Fibroblast of lung (primary cell): ENCODE measurements around the gene PRICKLE4. TPM values are rescaled to one million over a fixed set of nuclear protein-coding genes. Genes with fewer than 3 reads are reported as not detected.

Experiments
- DNase-seq, 2 donors: peaks; one replicate each; pipeline versions ENCODE4 v3.0.0 to v3.0.0-alpha.2; 2010; ENCODE audit warnings: low read depth in 2 of 2
- H2AFZ ChIP-seq: 2 replicates; pipeline ENCODE4 v1.5.1; 2012; ENCODE audit warnings: low read length, control low read depth, inconsistent platforms
- H3K27ac ChIP-seq: 2 replicates; pipeline ENCODE4 v1.5.1; 2011; ENCODE audit warnings: low read length, control low read depth; ENCODE audit not compliant: insufficient read depth
- H3K27me3 ChIP-seq: 2 replicates; pipeline ENCODE4 v1.5.1; 2011; ENCODE audit warnings: mild to moderate bottlenecking, low read length; ENCODE audit not compliant: control insufficient read depth, insufficient read depth
- H3K36me3 ChIP-seq: 2 replicates; pipeline ENCODE4 v1.5.1; 2011; ENCODE audit warnings: low read length; ENCODE audit not compliant: control insufficient read depth, insufficient read depth
- H3K4me1 ChIP-seq: 2 replicates; pipeline ENCODE4 v1.5.1; 2011; ENCODE audit warnings: low read length; ENCODE audit not compliant: control insufficient read depth, insufficient read depth; ENCODE audit errors: extremely low read depth
- H3K4me2 ChIP-seq: 2 replicates; pipeline ENCODE4 v1.5.1; 2011; ENCODE audit warnings: low read length, control low read depth; ENCODE audit not compliant: insufficient read depth; ENCODE audit errors: extremely low read depth
- H3K4me3 ChIP-seq, 4 experiments: fragments of 200-600 bp in 1 of 4; sonication (generic) in 1 of 4; replicated peaks in 1 of 4; 2 replicates each; pipeline ENCODE4 v1.5.1; 2011 to 2016; ENCODE audit warnings: low read length in 4 of 4, low read depth in 3 of 4, mild to moderate bottlenecking in 3 of 4, control low read depth in 2 of 4, inconsistent platforms in 1 of 4, mixed read lengths in 1 of 4; ENCODE audit not compliant: insufficient read depth in 1 of 4; ENCODE audit errors: control extremely low read depth in 1 of 4
- H3K79me2 ChIP-seq: 2 replicates; pipeline ENCODE4 v1.5.1; 2012; ENCODE audit warnings: mild to moderate bottlenecking, low read length, inconsistent platforms; ENCODE audit not compliant: control insufficient read depth, insufficient read depth
- H3K9ac ChIP-seq: 2 replicates; pipeline ENCODE4 v1.5.1; 2011; ENCODE audit warnings: mild to moderate bottlenecking, low read length, control low read depth; ENCODE audit not compliant: insufficient read depth
- H3K9me3 ChIP-seq: 2 replicates; pipeline ENCODE4 v1.5.1; 2012; ENCODE audit warnings: low read depth, low read length; ENCODE audit not compliant: control insufficient read depth, insufficient read depth
- H4K20me1 ChIP-seq: 2 replicates; pipeline ENCODE4 v1.5.1; 2011; ENCODE audit warnings: low read length; ENCODE audit not compliant: control insufficient read depth, insufficient read depth; ENCODE audit errors: extremely low read depth
- CTCF ChIP-seq, 2 donors: IDR thresholded peaks in 1 of 2; conservative IDR thresholded peaks in 1 of 2; 1 replicate in 1 of 2; 2 replicates in 1 of 2; pipeline ENCODE4 v1.5.1; 2011 to 2012; ENCODE audit warnings: low read length in 2 of 2, control low read depth in 1 of 2, inconsistent platforms in 1 of 2, low read depth in 1 of 2, mild to moderate bottlenecking in 1 of 2
- EZH2 ChIP-seq: IDR thresholded peaks from 2 replicates; pipeline ENCODE4 v1.5.1; 2012; ENCODE audit warnings: low read length, control low read depth, mild to moderate bottlenecking; ENCODE audit errors: missing control alignments
- polyA plus RNA-seq, 2 donors: library from polyadenylated mRNA; depleted of rRNA in 1 of 2; stranded (reverse) in 1 of 2; unstranded in 1 of 2; fragments of >200 nt; gene quantifications; 2 replicates each; pipeline ENCODE4 v1.2.1, GENCODE V29; 2011 to 2012; ENCODE audit warnings: missing spikeins in 1 of 2
- total RNA-seq: library from RNA; depleted of rRNA; stranded (reverse); fragments of >200 nt; gene quantifications from 2 replicates; pipeline ENCODE4 v1.2.1, GENCODE V29; 2014

Gene PRICKLE4
- total and polyA plus RNA-seq, 2 donors (not counting 1 experiment from before 2014, with no cell fraction given), result 0.08 TPM; not detected in 1

- Histone ChIP-seq H3K9ac (no peak overlapping the region), H3K4me3 (no peak overlapping the region), H3K36me3 (no peaks in the 10 kb centered on the region), H3K4me2 (no peak overlapping the region), H4K20me1 (no peaks in the 10 kb centered on the region), H3K9me3 (no peaks in the 10 kb centered on the region), H3K27ac (no peak overlapping the region), H3K27me3 (no peaks in the 10 kb centered on the region), H3K79me2 (no peaks in the 10 kb centered on the region), H2AFZ (no peak overlapping the region), H3K4me1 (no peaks in the 10 kb centered on the region)
- DNase-seq, result no peak
- TF ChIP-seq CTCF (conservative IDR thresholded peaks at IDR 0.05 in 1 of 2, IDR thresholded peaks at IDR 0.05 in 1 of 2; ENCODE audit: low read depth in 1 of 2, low read length in 2 of 2) (no peak), EZH2 (no peak)
Measured at GRCh38 chr6:41813469-41813868, 32.9 kb downstream of the PRICKLE4 start.

GRCh38 chr6:41813956-41814355 is 33.4 kb downstream of the PRICKLE4 start:
- no peak for DNase-seq
- Histone ChIP-seq H3K9ac (no peak overlapping the region), H3K36me3 (no peaks in the 10 kb centered on the region), H4K20me1 (no peaks in the 10 kb centered on the region), H3K4me3 (no peak overlapping the region), H2AFZ (no peak overlapping the region), H3K27ac (no peak overlapping the region), H3K27me3 (no peaks in the 10 kb centered on the region), H3K79me2 (no peaks in the 10 kb centered on the region), H3K9me3 (no peaks in the 10 kb centered on the region), H3K4me1 (no peaks in the 10 kb centered on the region), H3K4me2 (no peak overlapping the region)
- no peak for TF ChIP-seq EZH2
- no peak for TF ChIP-seq CTCF (conservative IDR thresholded peaks at IDR 0.05 in 1 of 2, IDR thresholded peaks at IDR 0.05 in 1 of 2; ENCODE audit: low read depth in 1 of 2, low read length in 2 of 2)

GRCh38 chr6:41814629-41815028 is 34.0 kb downstream of the PRICKLE4 start:
- TF ChIP-seq CTCF (conservative IDR thresholded peaks at IDR 0.05 in 1 of 2, IDR thresholded peaks at IDR 0.05 in 1 of 2; ENCODE audit: low read depth in 1 of 2, low read length in 2 of 2) (no peak), EZH2 (no peak)
- no peak overlapping the region for H2AFZ ChIP-seq
- H3K27me3 ChIP-seq, result no peaks in the 10 kb centered on the region
- no peak overlapping the region for H3K27ac ChIP-seq
- DNase-seq, result no peak
- no peaks in the 10 kb centered on the region for H3K36me3 ChIP-seq
- H4K20me1 ChIP-seq, result no peaks in the 10 kb centered on the region
- no peaks in the 10 kb centered on the region for H3K9me3 ChIP-seq
- H3K4me2 ChIP-seq, result no peak overlapping the region
- no peak overlapping the region for H3K9ac ChIP-seq
- H3K79me2 ChIP-seq, result no peaks in the 10 kb centered on the region
- no peak overlapping the region for H3K4me3 ChIP-seq
- H3K4me1 ChIP-seq, result no peaks in the 10 kb centered on the region
